Renal cortex interstitium (tissue), 11 donors: Measurements from ENCODE around the gene PDLIM5. TPM values are rescaled to one million over a fixed set of nuclear protein-coding genes. Genes with fewer than 3 reads are reported as not detected.
"Not testable (repeated sequence)": the region's sequence is repeated elsewhere in the genome, so short reads cannot be mapped to it uniquely, and the experiment has no call there.

Experiments
- DNase-seq, 11 donors: peaks; one replicate each; pipeline ENCODE4 v3.0.0-alpha.2; 2013; ENCODE audit warnings: low read depth in 9 of 11, low spot score in 4 of 11; ENCODE audit errors: extremely low read depth in 1 of 11
- polyA plus RNA-seq, 3 donors: library from polyadenylated mRNA; unstranded; fragments of 120-200 nt; gene quantifications; one replicate each; pipeline ENCODE4 v1.2.1, GENCODE V29; 2013; ENCODE audit not compliant: insufficient read length in 3 of 3

PDLIM5 gene
- polyA plus RNA-seq, 3 donors: 43.1 to 55.7 (median 48.9) TPM

- DNase-seq: no peak
Observed at GRCh38 chr4:94534401-94535312, 82.9 kb downstream of the PDLIM5 start.

- DNase-seq: no peak
Observed at GRCh38 chr4:94536049-94536448, 84.3 kb downstream of the PDLIM5 start.

GRCh38 chr4:94536649-94537469 is 85.1 kb downstream of the PDLIM5 start:
- no peak for DNase-seq

GRCh38 chr4:94537921-94538628 is 86.3 kb downstream of the PDLIM5 start:
- DNase-seq: no peak

- DNase-seq: no peak
Observed at GRCh38 chr4:94540476-94540875, 88.7 kb downstream of the PDLIM5 start.

- no peak for DNase-seq
Observed at GRCh38 chr4:94544811-94545210, 93.1 kb downstream of the PDLIM5 start.

- DNase-seq: no peak
Observed at GRCh38 chr4:94545296-94545695, 93.6 kb downstream of the PDLIM5 start.

GRCh38 chr4:94546949-94547348 is 95.2 kb downstream of the PDLIM5 start:
- DNase-seq: no peak

GRCh38 chr4:94548571-94548970 is 96.8 kb downstream of the PDLIM5 start:
- DNase-seq: no peak

- no peak for DNase-seq
Observed at GRCh38 chr4:94550352-94550751, 98.6 kb downstream of the PDLIM5 start.

- DNase-seq: no peak
Observed at GRCh38 chr4:94550851-94551250, 99.1 kb downstream of the PDLIM5 start.

- DNase-seq: no peak
Observed at GRCh38 chr4:94551643-94552564, 100.2 kb downstream of the PDLIM5 start.

GRCh38 chr4:94556047-94556446 is 104.3 kb downstream of the PDLIM5 start:
- DNase-seq: not testable (repeated sequence)

GRCh38 chr4:94557632-94558031 is 105.9 kb downstream of the PDLIM5 start:
- not testable (repeated sequence) for DNase-seq

- DNase-seq: no peak
Observed at GRCh38 chr4:94558392-94558904, 106.7 kb downstream of the PDLIM5 start.

GRCh38 chr4:94559351-94559806 is 107.6 kb downstream of the PDLIM5 start:
- no peak for DNase-seq

- DNase-seq: no peak
Observed at GRCh38 chr4:94561249-94562024, 109.7 kb downstream of the PDLIM5 start.
